ENCODE data around the gene AHI1. TPM values are rescaled to one million over a fixed set of nuclear protein-coding genes. Genes with fewer than 3 reads are reported as not detected.

AHI1 gene
- total and polyA plus RNA-seq, 2 donors from 2014 or later: 9.1 to 28.5 TPM

- no peak overlapping the region for H3K27ac ChIP-seq (ENCODE audit: low read depth in 2 of 2, low read length in 2 of 2)
- H3K9ac ChIP-seq (ENCODE audit: low read length in 3 of 3): no peak overlapping the region
- no peaks in the 10 kb centered on the region for H3K9me3 ChIP-seq (ENCODE audit: control insufficient read depth in 2 of 3, insufficient read depth in 1 of 3, low read length in 3 of 3)
- H3K4me3 ChIP-seq (ENCODE audit: low read length in 3 of 3): no peak overlapping the region
- peaks cover 0 to 5% (median 0%) of the 10 kb centered on the region in 3 donors for H3K4me1 ChIP-seq (ENCODE audit: control insufficient read depth in 2 of 3, insufficient read depth in 2 of 3, low read depth in 1 of 3, low read length in 3 of 3)
- no peaks in the 10 kb centered on the region for H3K27me3 ChIP-seq (ENCODE audit: control insufficient read depth, insufficient read depth, low read length)
- DNase-seq (no peak), FAIRE-seq (no peak)
- TF ChIP-seq CTCF (IDR thresholded peaks at IDR 0.05; ENCODE audit: borderline replicate concordance, extremely low read depth, insufficient read depth): no peak
- intact Hi-C loops (cut with DNase I): loop anchor here (5.0 to 10.0 kb wide), 2 partner anchors 497 to 680 kb away; no protein-coding TSS in a partner anchor
- H3K36me3 ChIP-seq (ENCODE audit: control insufficient read depth in 2 of 3, insufficient read depth in 3 of 3, low read length in 3 of 3): no peaks in the 10 kb centered on the region
Observed at GRCh38 chr6:135534773-135535380, 37.3 kb upstream of the AHI1 start.

GRCh38 chr6:135532559-135532958 is 35.0 kb upstream of the AHI1 start:
- H3K36me3 ChIP-seq (ENCODE audit: control insufficient read depth in 2 of 3, insufficient read depth in 3 of 3, low read length in 3 of 3): no peaks in the 10 kb centered on the region
- FAIRE-seq (no peak), DNase-seq (no peak)
- no peaks in the 10 kb centered on the region for H3K27me3 ChIP-seq (ENCODE audit: control insufficient read depth, insufficient read depth, low read length)
- no peaks in the 10 kb centered on the region for H3K9me3 ChIP-seq (ENCODE audit: control insufficient read depth in 2 of 3, insufficient read depth in 1 of 3, low read length in 3 of 3)
- H3K4me3 ChIP-seq (ENCODE audit: low read length in 3 of 3): no peak overlapping the region
- no peak overlapping the region for H3K27ac ChIP-seq (ENCODE audit: low read depth in 2 of 2, low read length in 2 of 2)
- no peak overlapping the region for H3K9ac ChIP-seq (ENCODE audit: low read length in 3 of 3)
- intact Hi-C loops (cut with DNase I): loop anchor here (10.0 kb wide), 1 partner anchor 682 kb away; no protein-coding TSS in a partner anchor
- no peak for TF ChIP-seq CTCF (IDR thresholded peaks at IDR 0.05; ENCODE audit: borderline replicate concordance, extremely low read depth, insufficient read depth)
- peaks cover 0 to 5% (median 0%) of the 10 kb centered on the region in 3 donors for H3K4me1 ChIP-seq (ENCODE audit: control insufficient read depth in 2 of 3, insufficient read depth in 2 of 3, low read depth in 1 of 3, low read length in 3 of 3)

DNA sequence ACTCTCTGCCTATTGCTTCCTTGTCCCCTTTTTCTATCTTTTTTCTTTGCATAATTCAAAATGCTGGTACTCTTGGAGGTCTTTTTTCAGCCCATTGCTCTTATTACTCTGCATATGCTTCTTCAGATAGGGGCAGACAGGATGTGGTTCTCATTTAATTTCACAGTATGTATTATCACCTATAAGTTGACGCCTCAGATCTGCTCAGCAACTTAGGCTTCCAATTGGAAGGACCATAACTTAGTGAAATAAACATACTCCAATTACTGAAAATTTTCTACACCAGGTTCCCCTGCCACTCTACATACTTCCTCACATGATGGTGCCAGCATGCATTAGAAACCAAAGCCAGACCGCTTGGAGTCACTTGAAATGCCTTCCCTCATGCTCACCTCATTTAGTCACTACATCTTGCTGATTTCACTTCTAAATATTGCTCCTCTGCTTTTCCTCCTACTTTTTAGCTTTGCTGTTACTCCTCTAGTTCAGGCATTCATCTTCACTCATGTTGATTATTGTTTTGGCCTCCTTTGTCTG is 34.5 kb upstream of the AHI1 start:
- no peak overlapping the region for H3K27ac ChIP-seq (ENCODE audit: low read depth in 2 of 2, low read length in 2 of 2)
- intact Hi-C loops (cut with DNase I): loop anchor here (10.0 kb wide), 1 partner anchor 683 kb away; no protein-coding TSS in a partner anchor
- no peak overlapping the region for H3K4me3 ChIP-seq (ENCODE audit: low read length in 3 of 3)
- TF ChIP-seq CTCF (IDR thresholded peaks at IDR 0.05; ENCODE audit: borderline replicate concordance, extremely low read depth, insufficient read depth): no peak
- DNase-seq (no peak), FAIRE-seq (no peak)
- H3K36me3 ChIP-seq (ENCODE audit: control insufficient read depth in 2 of 3, insufficient read depth in 3 of 3, low read length in 3 of 3): no peaks in the 10 kb centered on the region
- H3K4me1 ChIP-seq (ENCODE audit: control insufficient read depth in 2 of 3, insufficient read depth in 2 of 3, low read depth in 1 of 3, low read length in 3 of 3): peaks cover 0 to 5% (median 0%) of the 10 kb centered on the region in 3 donors
- H3K9me3 ChIP-seq (ENCODE audit: control insufficient read depth in 2 of 3, insufficient read depth in 1 of 3, low read length in 3 of 3): no peaks in the 10 kb centered on the region
- H3K27me3 ChIP-seq (ENCODE audit: control insufficient read depth, insufficient read depth, low read length): no peaks in the 10 kb centered on the region
- no peak overlapping the region for H3K9ac ChIP-seq (ENCODE audit: low read length in 3 of 3)
